Right renal pelvis (tissue), 4 donors: ENCODE measurements around the gene GAGE13. TPM values are rescaled to one million over a fixed set of nuclear protein-coding genes. Genes with fewer than 3 reads are reported as not detected.
"Not testable (repeated sequence)": the region's sequence is repeated elsewhere in the genome, so short reads cannot be mapped to it uniquely, and the experiment has no call there.

Experiments used
- DNase-seq, 4 donors: peaks; one replicate each; pipeline ENCODE4 v3.0.0-alpha.2; 2013; ENCODE audit warnings: low read depth in 4 of 4, low spot score in 3 of 4, missing footprints in 1 of 4
- polyA plus RNA-seq, 4 donors: library from polyadenylated mRNA; unstranded; fragments of 120-200 nt; gene quantifications; one replicate each; pipeline ENCODE4 v1.2.1, GENCODE V29; 2013; ENCODE audit not compliant: insufficient read length in 4 of 4

GAGE13 gene
- polyA plus RNA-seq, 4 donors: not detected

GRCh38 chrX:49323735-49324134 is 7.6 kb upstream of the GAGE13 start:
- not testable (repeated sequence) for DNase-seq

DNA sequence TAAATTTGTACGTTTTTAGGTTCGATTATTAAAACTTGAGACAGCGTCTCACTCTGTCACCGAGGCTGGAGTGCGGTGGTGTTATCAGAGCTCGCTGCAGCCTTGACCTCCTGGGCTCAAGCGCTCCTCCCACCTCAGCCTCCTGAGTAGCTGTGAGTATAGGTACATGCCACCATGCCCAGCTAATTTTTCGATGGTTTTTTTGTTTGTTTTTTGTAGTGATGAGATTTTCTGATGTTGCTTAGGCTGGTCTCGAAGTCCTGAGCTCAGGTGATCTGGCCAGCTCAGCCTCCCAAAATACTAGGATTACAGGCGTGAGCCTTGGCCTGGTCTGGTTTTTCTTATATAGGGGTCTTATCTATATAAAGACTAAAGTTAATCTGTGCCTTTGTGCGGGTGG is 961 bp upstream of the GAGE13 start:
- DNase-seq: not testable (repeated sequence)

DNA sequence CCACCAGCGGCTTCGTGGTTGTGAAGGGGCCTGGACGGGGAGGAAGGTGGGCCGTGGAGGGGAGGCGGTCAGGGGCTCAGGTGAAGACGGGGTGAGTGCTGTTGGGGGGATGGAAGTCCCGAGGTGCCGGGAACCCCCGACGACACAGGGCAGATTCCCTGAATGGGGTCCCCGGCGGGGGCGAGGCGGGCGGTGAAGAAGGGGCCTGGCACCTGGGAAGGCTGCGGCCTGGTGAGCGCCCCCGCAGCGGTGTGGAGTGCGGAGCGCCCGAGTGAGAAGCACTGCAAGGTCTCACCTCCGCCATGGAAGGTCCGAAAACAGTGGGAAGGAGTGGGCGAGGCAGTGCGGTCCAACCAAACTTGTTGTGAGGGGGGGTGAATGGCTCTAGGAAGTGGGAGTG is 459 bp downstream of the GAGE13 start:
- not testable (repeated sequence) for DNase-seq

- not testable (repeated sequence) for DNase-seq
Measured at GRCh38 chrX:49341449-49341848, 10.1 kb downstream of the GAGE13 start.

GRCh38 chrX:49344496-49345175 is 13.3 kb downstream of the GAGE13 start:
- not testable (repeated sequence) for DNase-seq

DNA sequence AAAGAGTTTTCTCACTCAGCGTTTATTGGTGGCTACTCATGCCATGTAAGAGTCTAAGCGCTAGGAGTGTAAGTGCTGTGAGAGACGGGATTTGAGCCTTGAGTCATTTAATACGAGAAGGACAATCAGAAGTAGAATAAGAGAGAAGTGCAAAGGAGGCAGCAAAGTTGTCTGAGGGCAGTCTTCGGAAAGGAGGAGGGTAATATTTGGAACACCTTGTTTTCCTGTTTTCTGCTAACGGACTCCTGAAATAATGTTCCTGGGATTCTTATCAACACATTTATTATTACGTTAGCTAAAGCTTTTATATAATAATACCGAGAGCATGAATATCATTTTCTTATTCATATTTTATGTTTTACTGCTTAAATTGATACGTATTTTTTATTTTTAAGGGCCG is 14.0 kb downstream of the GAGE13 start:
- DNase-seq: not testable (repeated sequence)

- not testable (repeated sequence) for DNase-seq
Measured at GRCh38 chrX:49346150-49346549, 14.8 kb downstream of the GAGE13 start.

Other genes with a start within 250 kb of the GAGE13 start
- 10 to 100 TPM; 21.4 to 28.3 (median 24.5) TPM for gene GPKOW, start 207.8 kb upstream of the GAGE13 start, polyA plus RNA-seq
- 1 to 10 TPM; 4.3 to 7.9 (median 5.5) TPM for gene MAGIX, start 168.8 kb upstream of the GAGE13 start, polyA plus RNA-seq
- gene PLP2, start 159.7 kb upstream of the GAGE13 start, polyA plus RNA-seq: 10 to 100 TPM; 33.5 to 41.7 (median 36.1) TPM
- 1 to 10 TPM; 3.5 to 5.1 (median 4.5) TPM for gene PRICKLE3, start 145.2 kb upstream of the GAGE13 start, polyA plus RNA-seq
- gene SYP, start 131.4 kb upstream of the GAGE13 start, polyA plus RNA-seq: 1 to 10 TPM; 1.5 to 3.1 (median 2.3) TPM
- under 1 TPM; 0.08 to 0.45 (median 0.22) TPM for gene CACNA1F, start 98.2 kb upstream of the GAGE13 start, polyA plus RNA-seq
- 10 to 100 TPM; 16.5 to 23.6 (median 17.4) TPM for gene CCDC22, start 96.1 kb upstream of the GAGE13 start, polyA plus RNA-seq
- gene FOXP3, start 66.9 kb upstream of the GAGE13 start, polyA plus RNA-seq: 1 to 10 TPM in 1 of 4 donors, under 1 TPM in 3; 0.67 to 1.1 (median 0.89) TPM
- gene PPP1R3F, start 61.8 kb upstream of the GAGE13 start, polyA plus RNA-seq: 1 to 10 TPM; 5.5 to 8.5 (median 6.1) TPM
- under 1 TPM in 1 of 4 donors, not detected in 3; 0.46 TPM for gene GAGE10, start 27.9 kb upstream of the GAGE13 start, polyA plus RNA-seq
- not detected for gene GAGE12J, start 9.5 kb upstream of the GAGE13 start, polyA plus RNA-seq
- not detected for gene GAGE12C, start 200.6 kb downstream of the GAGE13 start, polyA plus RNA-seq
- not detected for gene GAGE12D, start 210.2 kb downstream of the GAGE13 start, polyA plus RNA-seq
- gene GAGE12E, start 219.7 kb downstream of the GAGE13 start, polyA plus RNA-seq: under 1 TPM in 1 of 4 donors, not detected in 3; 0.51 TPM
- not detected for gene GAGE12F, start 229.3 kb downstream of the GAGE13 start, polyA plus RNA-seq
- not detected for gene GAGE12G, start 238.8 kb downstream of the GAGE13 start, polyA plus RNA-seq
- gene GAGE12H, start 248.4 kb downstream of the GAGE13 start, polyA plus RNA-seq: not detected